A673 (cell line): Measurements from ENCODE around the gene FABP3.

Experiments
- CTCF ChIP-seq: fragments of 300-800, 200-600 bp; sonication (generic); conservative IDR thresholded peaks from 2 replicates; pipeline ENCODE4 v1.5.1; 2017; ENCODE audit warnings: low read depth, mild to moderate bottlenecking, antibody characterized with exemption, low read length, moderate library complexity, mixed read lengths
- EZH2 ChIP-seq: fragments of 200-600 bp; sonication (generic); IDR thresholded peaks from 2 replicates; pipeline ENCODE4 v1.6.1; 2017; ENCODE audit warnings: borderline replicate concordance, low read depth, mild to moderate bottlenecking, mixed read lengths, antibody characterized with exemption, low read length; ENCODE audit not compliant: poor library complexity, severe bottlenecking

- TF ChIP-seq CTCF (no peak), EZH2 (no peak)
These were observed 825 bp downstream of the FABP3 start for GRCh38 chr1:31372051-31372450.
